ENCODE measurements around the gene TFEB. TPM values are rescaled to one million over a fixed set of nuclear protein-coding genes. Genes with fewer than 3 reads are reported as not detected.
"Not testable (repeated sequence)": the region's sequence is repeated elsewhere in the genome, so short reads cannot be mapped to it uniquely, and the experiment has no call there.

Gene TFEB
- total RNA-seq, 1 experiment from 2014 or later, result 1.8 TPM

GRCh38 chr6:41767112-41767833, 31.9 kb upstream of the TFEB start:
- Histone ChIP-seq H3K36me3 (ENCODE audit: insufficient read depth, low read length, poor library complexity, severe bottlenecking) (no peaks in the 10 kb centered on the region), H3K27ac (ENCODE audit: low read depth, low read length, poor library complexity, severe bottlenecking) (no peak overlapping the region), H3K4me1 (ENCODE audit: insufficient read depth, low read length, poor library complexity, severe bottlenecking) (peaks cover 5% of the 10 kb centered on the region), H3K9me3 (ENCODE audit: low read depth, low read length, poor library complexity, severe bottlenecking) (no peaks in the 10 kb centered on the region), H3K4me3 (ENCODE audit: low read depth, low read length, poor library complexity, severe bottlenecking) (no peak overlapping the region), H3K27me3 (replicated peaks; ENCODE audit: insufficient read depth, low read depth, low read length, poor library complexity) (no peaks in the 10 kb centered on the region)
- DNase-seq (ENCODE audit: low spot score), result no peak
- no TSS peak for BruUV-seq (replicated peaks)
- intact Hi-C loops (cut with micrococcal nuclease; ENCODE audit: unreplicated experiment), result no loop called here
- CTCF ChIA-PET, result interaction anchor here (0.7 kb wide), 1 partner anchor 1251 kb away, joined by 3 read pairs; no protein-coding TSS in a partner anchor
- POLR2A ChIA-PET (ENCODE audit: low non-redundant PET), result interaction anchor here (0.6 kb wide), 1 partner anchor 33 kb away, joined by 6 read pairs; no protein-coding TSS in a partner anchor
- no peak for TF ChIP-seq EZH2 (IDR thresholded peaks at IDR 0.05; ENCODE audit: borderline replicate concordance, low read depth, low read length, poor library complexity, severe bottlenecking)
- TF ChIP-seq, protein P1, sequence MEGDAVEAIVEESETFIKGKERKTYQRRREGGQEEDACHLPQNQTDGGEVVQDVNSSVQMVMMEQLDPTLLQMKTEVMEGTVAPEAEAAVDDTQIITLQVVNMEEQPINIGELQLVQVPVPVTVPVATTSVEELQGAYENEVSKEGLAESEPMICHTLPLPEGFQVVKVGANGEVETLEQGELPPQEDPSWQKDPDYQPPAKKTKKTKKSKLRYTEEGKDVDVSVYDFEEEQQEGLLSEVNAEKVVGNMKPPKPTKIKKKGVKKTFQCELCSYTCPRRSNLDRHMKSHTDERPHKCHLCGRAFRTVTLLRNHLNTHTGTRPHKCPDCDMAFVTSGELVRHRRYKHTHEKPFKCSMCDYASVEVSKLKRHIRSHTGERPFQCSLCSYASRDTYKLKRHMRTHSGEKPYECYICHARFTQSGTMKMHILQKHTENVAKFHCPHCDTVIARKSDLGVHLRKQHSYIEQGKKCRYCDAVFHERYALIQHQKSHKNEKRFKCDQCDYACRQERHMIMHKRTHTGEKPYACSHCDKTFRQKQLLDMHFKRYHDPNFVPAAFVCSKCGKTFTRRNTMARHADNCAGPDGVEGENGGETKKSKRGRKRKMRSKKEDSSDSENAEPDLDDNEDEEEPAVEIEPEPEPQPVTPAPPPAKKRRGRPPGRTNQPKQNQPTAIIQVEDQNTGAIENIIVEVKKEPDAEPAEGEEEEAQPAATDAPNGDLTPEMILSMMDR (conservative IDR thresholded peaks at IDR 0.05; ENCODE audit: low read depth, low read length), result no peak

DNA sequence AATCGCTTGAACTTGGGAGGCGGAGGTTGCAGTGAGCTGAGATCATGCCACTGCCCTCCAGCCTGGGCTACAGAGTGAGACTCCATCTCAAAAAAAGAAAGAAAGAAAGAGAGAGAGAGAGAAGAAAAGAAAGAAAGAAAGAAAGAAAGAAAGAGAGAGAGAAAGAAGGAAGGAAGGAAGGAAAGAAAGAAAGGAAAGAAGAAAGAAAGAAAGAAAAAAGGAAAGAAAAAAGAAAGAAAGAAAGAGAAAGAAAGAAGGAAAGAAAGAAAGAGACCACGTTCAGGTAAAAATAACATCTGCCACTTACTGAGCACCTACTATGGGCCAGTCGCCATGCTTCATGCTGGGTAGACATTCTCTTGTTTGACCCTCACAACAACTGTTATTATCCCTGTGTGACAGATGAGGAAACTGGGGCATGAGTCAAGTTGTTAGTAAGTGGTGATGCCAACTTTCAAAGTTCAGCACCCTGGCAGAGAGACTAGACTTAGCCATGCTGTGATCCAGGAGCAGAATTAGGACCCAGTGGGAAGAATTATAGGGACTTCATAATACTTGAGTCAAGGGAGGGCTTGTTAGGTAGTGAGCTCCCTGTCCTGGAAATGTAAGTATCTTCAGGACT, 30.7 kb upstream of the TFEB start:
- intact Hi-C loops (cut with micrococcal nuclease; ENCODE audit: unreplicated experiment); DNase-seq (ENCODE audit: low spot score): not testable (repeated sequence)
- CTCF ChIA-PET, result interaction anchor here (0.6 kb wide), 1 partner anchor 61 kb away, joined by 3 read pairs; no protein-coding TSS in a partner anchor

GRCh38 chr6:41763470-41763869, 28.1 kb upstream of the TFEB start:
- ChIA-PET CTCF (no interaction called here), POLR2A (ENCODE audit: low non-redundant PET) (no interaction called here)
- intact Hi-C loops (cut with micrococcal nuclease; ENCODE audit: unreplicated experiment), result no loop called here
- Histone ChIP-seq H3K4me3 (ENCODE audit: low read depth, low read length, poor library complexity, severe bottlenecking) (no peak overlapping the region), H3K27ac (ENCODE audit: low read depth, low read length, poor library complexity, severe bottlenecking) (no peak overlapping the region), H3K9me3 (ENCODE audit: low read depth, low read length, poor library complexity, severe bottlenecking) (no peaks in the 10 kb centered on the region), H3K27me3 (replicated peaks; ENCODE audit: insufficient read depth, low read depth, low read length, poor library complexity) (no peaks in the 10 kb centered on the region), H3K4me1 (ENCODE audit: insufficient read depth, low read length, poor library complexity, severe bottlenecking) (peaks cover 5% of the 10 kb centered on the region), H3K36me3 (ENCODE audit: insufficient read depth, low read length, poor library complexity, severe bottlenecking) (no peaks in the 10 kb centered on the region)
- TF ChIP-seq EZH2 (IDR thresholded peaks at IDR 0.05; ENCODE audit: borderline replicate concordance, low read depth, low read length, poor library complexity, severe bottlenecking), result no peak
- TF ChIP-seq, protein P1 (conservative IDR thresholded peaks at IDR 0.05; ENCODE audit: low read depth, low read length), result no peak
- peak; percentile 48 for DNase-seq (ENCODE audit: low spot score)
- no TSS peak for BruUV-seq (replicated peaks)

More for the DNA sequence above, 30.7 kb upstream of the TFEB start:
- H3K4me3 ChIP-seq (ENCODE audit: low read depth, low read length, poor library complexity, severe bottlenecking); POLR2A ChIA-PET (ENCODE audit: low non-redundant PET); H3K4me1 ChIP-seq (ENCODE audit: insufficient read depth, low read length, poor library complexity, severe bottlenecking); H3K9me3 ChIP-seq (ENCODE audit: low read depth, low read length, poor library complexity, severe bottlenecking); H3K36me3 ChIP-seq (ENCODE audit: insufficient read depth, low read length, poor library complexity, severe bottlenecking); H3K27me3 ChIP-seq (replicated peaks; ENCODE audit: insufficient read depth, low read depth, low read length, poor library complexity); BruUV-seq (replicated peaks); H3K27ac ChIP-seq (ENCODE audit: low read depth, low read length, poor library complexity, severe bottlenecking): not testable (repeated sequence)
